Measurements from ENCODE around the gene MYBPHL.
A peak's percentile ranks its signal among the peaks of the same experiment; 100 is the strongest.
"Not testable (repeated sequence)": the region's sequence is repeated elsewhere in the genome, so short reads cannot be mapped to it uniquely, and the experiment has no call there.

MYBPHL gene

DNA sequence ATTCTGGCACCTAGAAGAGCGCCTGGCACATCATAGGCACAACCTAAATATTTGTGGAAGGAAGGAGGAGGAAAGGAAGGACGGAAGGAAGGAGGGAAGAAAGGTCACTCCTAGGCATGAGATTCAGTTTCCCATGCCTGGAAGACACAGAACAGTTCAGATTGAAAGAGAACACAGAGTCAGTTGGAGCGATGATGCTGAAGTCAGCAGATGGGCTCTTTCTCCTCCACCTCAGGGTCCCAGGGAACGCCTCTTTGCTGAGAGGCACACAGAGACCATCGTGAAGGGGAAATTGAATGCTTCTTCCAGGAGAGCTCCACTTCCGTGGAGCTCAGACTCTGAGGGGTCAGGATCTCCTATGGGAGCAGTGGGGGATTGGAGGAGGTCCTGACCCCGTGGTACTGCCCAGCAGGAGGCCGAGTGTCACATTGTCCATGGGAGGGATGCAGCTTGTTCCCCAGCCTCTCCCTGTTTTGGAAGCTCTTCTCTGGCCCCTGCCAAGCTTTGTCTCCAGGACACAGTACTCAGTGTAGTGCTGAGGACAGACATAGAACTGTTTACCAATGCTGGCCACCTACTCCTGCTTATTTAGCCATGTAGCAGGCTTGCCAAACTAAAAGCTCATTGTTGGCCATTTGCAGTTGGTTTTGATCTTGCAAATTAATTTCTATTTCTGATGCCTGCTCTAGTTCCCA is 2.4 kb downstream of the MYBPHL start:
- no peak for DNase-seq

DNA sequence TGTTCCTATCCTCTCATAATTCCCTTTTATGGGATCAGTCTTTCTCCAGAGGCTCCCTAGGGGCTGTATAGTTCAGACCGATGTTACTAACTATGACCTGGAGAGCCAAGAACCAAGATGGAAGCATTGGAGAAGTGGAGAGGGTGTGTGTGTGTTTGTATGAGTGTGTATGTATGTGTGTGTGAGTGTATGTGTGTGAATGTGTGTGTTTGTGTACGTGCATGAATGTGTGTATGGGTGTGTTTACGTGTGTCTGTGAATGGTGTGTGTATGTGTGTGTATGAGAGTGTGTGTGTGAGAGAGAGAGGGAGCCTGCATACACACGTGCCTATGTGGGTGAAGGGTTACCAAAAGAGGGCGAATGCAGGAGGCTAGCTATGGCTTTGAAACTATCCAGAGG is 4.9 kb downstream of the MYBPHL start:
- DNase-seq = no peak

DNA sequence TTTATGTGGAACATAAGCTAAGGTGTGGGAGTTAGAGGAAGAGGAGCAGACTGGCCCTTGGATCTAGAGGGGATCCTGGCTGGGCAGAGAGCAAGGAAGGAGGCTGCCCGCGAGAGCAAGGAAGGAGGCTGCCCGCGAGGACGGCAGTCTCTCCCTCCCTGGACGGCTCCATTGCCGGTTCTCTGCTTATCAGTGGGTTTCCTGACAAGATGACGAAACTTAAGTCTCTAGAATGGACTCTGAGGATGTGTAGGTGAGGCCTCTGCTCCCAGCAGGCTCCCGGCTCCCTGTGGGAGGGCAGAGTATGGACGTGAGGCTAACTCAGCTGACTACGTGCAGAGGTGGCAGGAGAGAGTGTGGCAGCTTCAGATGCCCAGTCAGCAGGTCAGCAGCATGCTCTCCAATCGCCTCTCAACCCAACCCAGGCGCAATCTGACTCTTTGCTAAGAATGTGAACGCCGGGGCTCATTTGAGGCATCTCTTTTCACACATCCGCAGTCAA is 6.1 kb downstream of the MYBPHL start:
- no peak for DNase-seq

DNA sequence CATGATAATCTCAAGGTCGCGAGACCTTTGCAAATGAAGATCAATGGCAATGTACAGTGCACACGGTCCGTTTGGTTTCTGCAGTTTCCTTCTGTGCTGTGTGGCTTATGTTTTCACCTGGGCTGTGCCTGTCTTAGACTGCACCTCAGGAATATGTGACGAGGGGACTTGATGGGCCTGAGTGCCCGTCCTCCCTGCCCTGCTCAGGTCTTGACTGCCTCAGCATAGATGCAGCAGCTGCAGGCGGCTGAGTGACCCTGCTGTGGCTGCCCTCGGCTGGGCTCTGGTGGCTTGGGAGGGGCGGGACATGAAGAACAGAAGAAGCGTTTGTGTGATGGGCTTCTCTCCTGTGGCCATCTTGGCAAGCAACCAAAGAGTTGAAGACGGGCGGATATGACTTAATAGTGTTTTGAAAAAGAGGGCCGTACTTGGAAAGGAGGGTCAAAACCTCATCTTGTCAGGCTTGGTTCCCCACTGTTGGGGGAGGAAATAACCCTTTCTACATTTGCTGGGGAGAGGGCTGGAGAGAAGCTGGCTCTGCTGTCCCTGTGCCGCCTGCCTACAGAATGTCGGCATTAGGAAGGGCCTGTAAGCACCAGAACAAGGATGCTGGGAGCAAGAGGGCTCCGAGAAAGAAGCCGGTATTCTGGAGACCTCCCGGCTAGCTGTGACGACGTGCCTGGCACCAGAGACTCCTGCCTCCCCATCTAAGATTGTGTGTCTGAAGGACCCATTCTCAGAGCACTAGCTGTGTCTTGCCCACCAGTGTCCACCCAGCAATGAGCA is 7.1 kb downstream of the MYBPHL start:
- no peak for DNase-seq

DNA sequence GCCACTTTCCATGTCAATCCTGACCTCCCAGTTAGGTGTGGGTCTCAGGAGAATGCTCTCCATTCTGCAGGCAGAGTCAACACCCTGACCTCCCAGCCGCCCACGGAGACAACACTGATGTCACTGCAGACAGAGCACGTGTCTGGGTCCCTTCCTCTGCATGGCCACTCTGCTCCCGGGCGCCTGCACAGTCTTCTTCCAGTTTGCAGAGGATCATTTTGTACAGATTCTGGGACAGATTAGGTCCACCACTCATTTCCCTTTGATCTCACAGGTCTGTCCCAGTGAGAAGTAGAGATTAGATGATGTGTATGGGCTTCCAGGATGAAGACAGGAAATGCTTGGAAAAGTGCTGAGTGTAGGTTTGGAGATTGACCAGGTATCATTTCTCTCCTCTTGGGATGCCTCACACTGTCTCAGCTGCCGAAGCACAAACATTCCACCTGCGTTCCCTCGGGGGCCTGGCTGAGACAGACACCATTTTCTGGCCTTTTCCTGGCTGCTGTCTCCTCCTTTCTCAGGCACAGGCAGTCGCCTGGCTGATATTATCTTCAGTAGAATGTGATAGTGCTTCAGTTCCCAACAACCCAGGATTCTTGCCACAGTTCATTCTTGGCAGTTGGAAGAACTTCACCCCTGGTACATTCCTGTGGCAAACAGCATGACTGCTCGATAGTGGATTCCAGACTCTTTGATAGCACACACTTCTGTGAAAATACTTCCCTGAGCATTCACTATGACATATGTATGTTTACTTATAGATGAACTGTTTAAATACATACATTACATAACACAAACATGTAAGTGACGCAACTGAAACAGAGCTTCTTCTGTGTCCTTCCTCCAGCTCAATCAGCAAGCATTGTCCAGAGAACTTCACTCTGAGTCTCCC is 7.9 kb downstream of the MYBPHL start:
- DNase-seq = no peak

DNA sequence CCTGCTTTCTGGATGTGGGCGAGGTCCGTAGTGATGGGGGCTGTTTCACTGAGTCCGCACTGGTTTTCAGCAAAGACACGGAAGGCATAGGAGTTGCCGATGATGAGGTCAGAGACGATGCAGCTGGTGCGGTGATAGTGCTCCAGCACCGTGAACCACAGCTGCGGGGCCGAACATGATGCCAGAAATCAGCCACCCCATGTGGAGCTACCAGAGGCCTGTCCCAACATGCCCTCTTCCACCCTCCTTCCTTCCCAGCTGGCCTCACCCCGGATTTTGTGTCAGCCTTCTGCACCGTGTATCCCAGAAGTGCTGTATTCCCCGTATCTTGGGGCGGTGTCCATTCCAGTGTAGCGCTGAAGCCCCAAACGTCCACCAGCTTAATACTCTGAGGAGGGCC is 10.0 kb downstream of the MYBPHL start:
- no peak for DNase-seq

DNA sequence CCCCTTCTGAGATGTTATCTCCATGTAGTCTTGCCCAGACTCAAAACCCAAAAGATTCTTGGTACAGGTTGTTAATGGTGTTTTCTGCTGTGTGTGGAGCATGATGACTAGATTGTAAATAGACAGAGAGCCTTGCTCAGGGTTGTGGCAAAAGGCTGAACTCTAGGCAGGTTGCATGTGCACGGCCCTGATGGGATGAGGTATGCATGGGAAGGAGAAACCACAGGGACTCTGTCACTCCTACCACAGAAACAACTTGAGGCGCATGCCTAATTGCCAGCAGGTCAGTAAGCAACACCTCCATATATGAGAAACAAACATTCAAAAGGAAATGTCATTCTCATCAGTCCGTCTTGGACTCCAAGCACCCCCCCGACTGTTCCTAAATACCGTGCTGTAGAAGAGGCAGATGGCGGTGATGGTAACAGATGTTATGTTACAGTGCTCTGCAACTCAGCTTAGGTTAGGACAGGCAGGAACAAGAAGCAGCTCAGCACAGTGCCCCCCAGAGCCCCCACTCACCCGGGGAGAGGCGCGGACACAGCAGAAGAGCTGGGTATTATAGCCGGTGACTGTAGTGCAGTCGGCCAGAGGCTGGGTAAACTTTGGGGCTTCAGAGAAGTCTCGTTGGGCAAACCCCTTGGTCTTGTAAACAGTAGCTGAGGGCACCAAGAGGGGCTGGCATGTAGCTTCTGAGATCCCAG is 10.9 kb downstream of the MYBPHL start:
- no peak for DNase-seq

DNA sequence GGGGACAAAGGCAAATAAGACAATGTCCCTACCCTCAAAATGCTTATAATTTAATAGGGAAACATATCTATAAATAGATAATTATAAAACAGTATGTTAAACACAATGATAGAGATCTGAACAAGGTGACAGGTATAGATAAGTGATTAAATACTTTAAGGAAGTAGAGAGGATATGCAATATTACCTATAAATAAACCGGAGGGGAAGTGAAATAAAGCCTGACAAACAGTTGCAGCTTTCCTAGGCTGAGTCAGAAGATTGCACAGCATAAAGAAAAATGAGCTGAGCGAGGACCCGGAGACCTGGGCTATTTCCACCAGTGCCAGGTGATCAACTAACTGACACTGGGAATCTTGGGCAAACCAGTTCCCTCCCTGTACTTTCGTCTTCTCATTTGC is 12.3 kb downstream of the MYBPHL start:
- no peak for DNase-seq

DNA sequence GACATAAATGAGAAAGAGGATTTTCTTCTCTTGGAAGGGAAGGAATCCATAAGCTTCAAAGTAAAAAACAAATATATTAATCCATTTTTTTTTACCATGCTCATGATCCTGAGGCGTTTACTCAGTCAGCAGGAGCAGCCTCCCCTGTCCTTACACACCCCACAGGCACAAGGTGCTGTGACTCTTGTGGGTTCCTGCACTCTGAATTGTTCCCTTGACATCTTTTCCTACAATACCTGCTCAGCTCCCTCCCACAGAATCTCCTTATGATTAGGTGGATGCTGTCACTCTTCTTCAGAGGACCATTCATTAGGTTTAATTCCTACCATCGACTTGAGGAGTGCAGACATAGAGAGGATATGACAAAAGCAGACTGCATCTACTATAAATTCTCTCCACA is 13.8 kb downstream of the MYBPHL start:
- DNase-seq = no peak

DNA sequence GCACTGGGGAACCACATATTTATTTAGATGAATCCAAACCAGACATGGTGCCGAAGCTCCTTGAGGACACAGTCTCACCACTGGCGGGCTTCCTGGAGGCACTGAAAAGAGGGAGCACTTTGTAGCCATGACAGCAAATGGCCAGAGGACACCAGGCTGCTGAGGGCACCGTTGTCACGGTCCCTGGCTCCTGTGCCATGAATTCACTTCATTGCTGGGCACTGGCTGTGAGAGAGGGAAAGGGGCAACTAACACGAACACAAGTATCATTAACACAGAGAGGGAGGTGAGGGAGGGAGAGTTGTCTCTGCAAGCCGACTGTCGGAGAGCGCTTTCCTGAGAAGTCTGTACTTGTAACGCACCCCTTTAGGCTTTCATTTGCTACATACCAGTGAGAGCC is 14.4 kb downstream of the MYBPHL start:
- DNase-seq = no peak

DNA sequence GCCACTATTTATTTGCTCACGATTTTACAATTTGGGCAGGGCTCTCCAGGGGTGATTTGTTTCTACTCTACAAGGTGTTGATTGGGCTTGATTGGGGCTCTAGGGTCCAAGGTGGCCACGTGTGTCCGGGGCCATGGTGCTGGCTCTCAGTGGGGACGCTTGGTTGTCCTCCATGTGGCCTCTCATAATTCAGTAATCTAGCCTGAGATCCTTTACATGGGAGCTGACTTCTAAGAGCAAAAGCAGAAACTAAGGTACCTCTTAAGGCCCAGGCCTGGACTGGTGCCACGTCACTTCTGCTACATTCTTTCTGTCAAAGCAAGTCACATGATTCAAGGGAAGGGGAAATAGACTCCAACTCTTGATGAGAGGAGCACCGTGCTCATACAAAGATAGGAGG is 15.8 kb downstream of the MYBPHL start:
- peak; percentile 5 for DNase-seq

DNA sequence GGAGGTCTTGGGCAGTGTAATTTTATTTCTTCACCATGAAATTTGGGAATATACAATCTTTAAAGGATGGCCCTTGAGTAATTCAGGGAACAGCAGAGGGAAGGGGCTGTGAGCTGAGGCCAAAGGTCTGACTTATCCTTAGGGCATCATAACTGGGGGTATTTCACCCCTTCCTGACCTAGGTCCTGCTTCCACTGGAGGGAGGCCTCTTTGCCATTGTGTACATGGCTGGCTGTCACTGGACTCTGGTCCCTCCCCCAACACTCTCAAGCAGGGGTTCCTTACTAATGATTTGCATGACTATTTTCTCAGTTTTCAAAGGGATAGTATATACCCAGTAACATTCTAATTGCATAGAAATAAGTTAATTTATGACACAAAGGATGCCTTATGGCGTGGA is 16.7 kb downstream of the MYBPHL start:
- no peak for DNase-seq

DNA sequence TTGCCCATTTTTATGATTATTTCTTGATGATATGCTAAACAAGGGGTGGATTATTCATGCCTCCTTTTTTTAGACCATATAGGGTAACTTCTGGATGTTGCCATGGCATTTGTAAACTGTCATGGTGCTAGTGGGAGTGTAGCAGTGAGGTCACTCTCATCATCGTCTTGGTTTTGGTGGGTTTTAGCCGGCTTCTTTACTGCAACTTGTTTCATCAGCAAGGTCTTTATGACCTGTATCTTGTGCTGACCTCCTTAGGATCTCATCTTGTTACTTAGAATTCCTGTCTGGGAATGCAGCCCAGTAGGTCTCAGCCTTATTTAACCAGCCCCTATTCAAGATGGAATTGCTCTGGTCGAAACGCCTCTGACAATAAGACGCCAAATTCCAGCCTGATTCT is 20.0 kb downstream of the MYBPHL start:
- not testable (repeated sequence) for DNase-seq

DNA sequence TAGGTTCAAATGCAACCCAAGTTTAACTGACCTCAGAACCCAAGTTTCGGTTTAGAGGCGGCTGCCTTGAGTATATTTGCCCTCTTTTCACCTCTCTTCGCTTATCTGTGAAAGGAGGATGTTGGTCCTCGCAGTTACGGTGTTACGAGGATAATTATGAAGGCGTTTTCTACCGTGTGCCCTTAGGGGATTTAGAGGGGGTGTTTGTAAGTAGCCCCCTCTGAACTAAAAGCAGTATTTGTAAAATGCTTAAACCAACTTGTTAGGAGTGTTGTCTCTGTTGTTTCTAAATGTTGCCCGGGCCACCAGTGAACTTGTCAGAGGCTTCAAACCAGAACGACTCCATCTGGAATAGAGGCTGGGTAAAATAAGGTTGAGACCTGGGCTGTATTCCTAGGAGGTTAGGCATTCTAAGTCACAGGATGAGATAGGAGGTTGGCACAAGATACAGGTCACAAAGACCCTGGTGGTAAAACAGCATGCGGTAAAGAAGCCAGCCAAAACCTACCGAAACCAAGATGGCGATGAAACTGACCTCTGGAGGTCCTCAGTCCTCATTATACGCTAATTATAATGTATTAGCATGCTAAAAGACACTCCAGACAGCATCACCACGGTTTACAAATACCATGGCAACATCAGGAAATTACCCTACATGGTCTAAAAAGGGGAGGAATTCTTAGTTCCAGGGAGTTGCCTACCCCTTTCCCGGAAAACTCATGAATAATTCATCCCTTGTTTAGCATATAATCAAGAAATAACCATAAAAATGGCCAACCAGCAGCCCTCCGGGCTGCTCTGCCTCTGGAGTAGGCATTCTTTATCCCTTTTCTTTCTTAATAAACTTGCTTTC is 22.8 kb downstream of the MYBPHL start:
- DNase-seq = no peak

DNA sequence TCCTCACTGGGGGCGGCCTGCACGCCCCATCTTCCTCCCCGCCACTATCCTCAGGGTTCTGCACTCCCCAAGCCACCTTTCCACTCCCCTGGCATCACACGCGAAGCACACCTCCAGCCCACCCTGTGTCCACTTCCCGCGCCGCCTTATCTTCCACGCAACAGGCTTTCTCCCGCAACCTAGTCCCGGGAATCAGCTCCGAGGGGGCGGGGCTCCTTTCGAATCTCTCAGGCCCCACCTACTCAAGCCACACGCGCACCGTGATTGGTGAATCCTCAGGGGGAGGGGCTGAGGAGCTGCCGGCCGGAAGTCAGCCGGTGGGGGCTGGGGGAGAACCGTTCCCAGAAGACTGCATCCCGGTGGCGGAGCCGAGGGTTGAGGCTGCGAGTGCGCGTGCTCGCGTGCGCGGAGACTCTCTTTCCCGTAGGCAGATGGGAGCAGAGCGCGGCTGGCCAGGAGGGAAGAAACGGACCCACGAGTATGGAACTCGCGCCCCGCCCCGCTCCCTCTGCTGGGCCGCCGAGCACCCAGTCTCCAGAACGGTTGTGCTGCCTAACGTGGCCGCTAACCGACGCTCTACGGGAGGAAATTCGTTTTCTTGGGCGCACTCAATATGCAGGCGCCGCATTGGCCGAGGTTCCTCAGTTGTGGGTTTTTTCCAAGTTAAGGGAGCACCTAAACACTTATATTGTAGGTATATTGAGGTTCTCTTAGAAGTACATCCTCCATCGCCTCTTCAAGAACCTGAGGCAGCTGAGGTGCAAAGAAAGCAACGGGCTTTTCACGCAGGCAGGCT is 23.7 kb downstream of the MYBPHL start, which contains the start of gene PSRC1:
PSRC1 (minus strand) TSS at position 194 of the 796 bp plus-strand sequence.
- peak; percentile 91 for DNase-seq

DNA sequence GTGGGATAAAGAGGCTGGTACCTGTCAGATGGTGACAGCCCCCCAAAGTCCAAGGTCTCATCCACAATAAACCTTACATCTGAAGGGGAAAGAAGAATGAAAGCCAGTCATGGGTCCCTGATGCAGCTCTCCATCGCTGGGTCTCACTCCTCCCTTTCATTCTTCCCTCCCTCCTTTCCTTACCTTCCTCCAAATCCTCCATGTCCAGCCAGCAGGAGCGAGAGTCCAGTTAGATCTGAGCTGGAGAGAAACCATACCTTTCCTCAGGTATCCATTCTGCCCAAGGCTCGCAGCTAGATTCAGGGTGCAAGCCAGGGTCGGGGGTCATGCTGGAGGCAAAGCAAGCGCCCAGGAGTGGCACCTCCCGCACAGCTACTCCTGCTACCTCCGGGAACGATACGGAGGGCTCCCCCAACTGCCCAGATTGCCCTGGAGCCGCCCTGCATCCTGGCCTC is 24.3 kb downstream of the MYBPHL start:
- no peak for DNase-seq

DNA sequence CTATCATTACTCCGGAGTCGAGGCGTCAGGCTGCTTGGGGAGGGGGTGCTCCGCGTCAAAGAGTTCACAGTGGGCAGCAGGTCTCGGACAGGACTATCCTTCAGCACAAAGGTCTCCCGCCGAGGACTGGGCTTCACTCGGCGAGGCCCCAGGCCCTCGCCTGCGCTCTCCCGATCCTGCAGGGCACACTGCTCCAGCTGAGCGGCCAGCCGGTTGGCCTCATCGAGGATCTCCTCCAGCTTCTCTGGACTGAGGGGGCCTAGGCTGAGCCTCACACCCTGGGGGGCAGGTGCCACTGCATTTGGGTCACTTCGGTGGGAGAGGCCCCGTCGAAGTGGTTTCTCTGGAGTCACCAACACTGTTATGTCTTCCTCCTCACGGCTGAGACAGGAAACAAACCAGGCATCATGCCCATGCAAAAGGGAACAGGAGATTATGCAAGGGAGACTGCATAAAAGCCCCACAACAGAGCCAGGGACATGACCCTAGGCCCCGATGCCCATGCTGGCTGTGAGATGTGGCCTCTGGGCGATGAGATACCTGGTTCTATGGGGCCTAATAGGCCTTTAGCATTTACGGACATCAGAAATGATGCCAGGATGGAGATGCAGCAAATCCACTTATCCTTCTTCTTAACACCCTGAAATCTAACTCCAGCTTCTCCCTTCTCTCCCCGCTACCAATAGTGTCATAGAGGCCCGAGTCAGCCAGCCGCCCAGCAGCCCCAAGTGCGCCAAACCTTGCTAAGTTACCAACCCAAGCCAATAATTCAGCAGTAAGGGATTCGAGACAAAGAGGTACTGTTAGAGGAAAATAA is 24.9 kb downstream of the MYBPHL start:
- no peak for DNase-seq

DNA sequence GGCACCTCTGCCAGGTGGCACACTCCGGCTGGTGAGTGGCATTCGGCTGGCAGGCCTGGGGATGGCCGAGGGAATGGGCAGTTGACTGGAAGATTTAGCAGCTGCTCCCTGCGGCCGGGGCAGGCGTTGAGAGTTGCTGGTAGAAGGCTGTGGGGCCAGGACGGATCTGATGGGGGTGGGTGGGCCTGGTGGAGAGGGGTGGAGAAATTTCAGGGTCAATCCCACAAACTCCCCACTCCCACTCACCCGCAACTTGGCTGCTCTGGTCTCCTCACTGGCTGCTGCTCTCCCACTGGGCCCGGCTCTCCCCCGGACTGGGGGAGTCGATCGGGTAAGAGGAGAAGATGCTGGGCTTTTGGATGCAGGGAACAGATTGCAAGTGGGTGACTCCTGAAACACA is 25.9 kb downstream of the MYBPHL start:
- DNase-seq = no peak

DNA sequence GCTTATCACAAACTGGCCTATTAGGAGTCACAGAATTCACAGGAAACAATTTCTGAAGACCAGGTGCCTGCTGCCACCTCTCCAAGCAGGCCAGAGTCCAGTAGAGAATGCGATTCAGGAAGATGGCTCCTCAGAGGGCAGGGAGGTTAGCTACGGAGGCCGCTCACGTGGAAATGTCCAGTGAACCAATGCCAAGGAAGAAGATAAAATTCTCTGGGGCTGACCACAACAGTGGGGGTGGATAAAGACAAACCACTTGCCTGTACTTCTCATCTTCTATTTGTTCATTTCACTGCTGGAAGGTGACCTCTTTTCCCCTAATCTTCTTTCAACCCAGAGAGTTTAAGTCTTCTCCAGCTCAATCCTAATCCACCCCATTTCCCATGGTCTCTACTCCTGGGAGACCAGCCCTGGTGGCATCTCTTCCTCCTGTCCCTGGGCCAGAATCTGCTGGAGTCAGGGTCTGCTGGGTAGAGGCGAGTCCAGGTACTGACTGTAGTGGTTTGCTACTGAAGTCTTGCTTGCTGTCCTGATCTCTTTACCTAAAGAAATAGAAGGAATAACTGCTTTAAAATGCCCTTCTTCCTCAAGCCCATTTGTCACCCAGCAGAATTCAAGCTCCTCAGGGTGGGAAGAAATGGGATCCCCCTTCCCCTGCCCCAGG is 27.1 kb downstream of the MYBPHL start:
- no peak for DNase-seq
